Left cardiac atrium (tissue), 4 donors: ENCODE results near the gene PDLIM7. TPM values are rescaled to one million over a fixed set of nuclear protein-coding genes. Genes with fewer than 3 reads are reported as not detected.

Experiments
- ATAC-seq, 2 donors: fragments of 200-7000 bp; cut with Tn5 transposase; one replicate each; pipeline ENCODE4 v1.9.1; 2020; ENCODE audit warnings: mild to moderate bottlenecking in 2 of 2, moderate library complexity in 2 of 2
- DNase-seq: peaks from one replicate; pipeline ENCODE4 v3.0.0-alpha.2; 2020
- intact Hi-C, 2 donors: fragments of 100-400 bp; cut with DNase I; formaldehyde crosslinking; loops; one replicate each; pipeline versions ENCODE4 v1.14.1 to v1.15.1; 2022 to 2023
- total RNA-seq, 2 donors: library from RNA; stranded (reverse); fragmentation: NEBNext Ultra II Directional; extraction: Animal tissue kit (Norgen Biotek cat#: 25700); gene quantifications; one replicate each; pipeline ENCODE4 v1.2.1, GENCODE V29; 2021
- donor health status: DM: no; HTN: yes; CAD: no.
- donor health status: DM: no; HTN: yes; CAD: no; lungs with severe emphysema.
- donor health status: DM: yes; HTN: yes; CAD: no.
- donor health status: Dilated cardiomyopathy.

PDLIM7 gene
- total RNA-seq, 2 donors from 2014 or later: 50.5 to 94.5 TPM

- DNase-seq: peak; percentile 60
- intact Hi-C loops: no loop called here
- peak; percentile 25 to 54 for ATAC-seq
These were observed 12.1 kb upstream of the PDLIM7 start, which contains the start of gene DOK3 for GRCh38 chr5:177509381-177509951. TSS of gene DOK3 (minus strand) at chr5:177509826. CDS start at chr5:177509540, 286 bp downstream.

- ATAC-seq (no peak), DNase-seq (no peak)
- intact Hi-C loops: no loop called here
These were observed 11.4 kb upstream of the PDLIM7 start for GRCh38 chr5:177508837-177509236.

GRCh38 chr5:177508221-177508611, 10.8 kb upstream of the PDLIM7 start:
- no peak for ATAC-seq
- DNase-seq: no peak
- intact Hi-C loops: no loop called here

GRCh38 chr5:177507596-177508220, 10.3 kb upstream of the PDLIM7 start:
- intact Hi-C loops: no loop called here
- no peak for DNase-seq

GRCh38 chr5:177507165-177507564, 9.8 kb upstream of the PDLIM7 start:
- ATAC-seq (no peak), DNase-seq (no peak)
- intact Hi-C loops: no loop called here

More at GRCh38 chr5:177507596-177508220, 10.3 kb upstream of the PDLIM7 start:
- no peak for ATAC-seq

- intact Hi-C loops: no loop called here
These were observed 7.7 kb upstream of the PDLIM7 start for GRCh38 chr5:177505075-177505474.

GRCh38 chr5:177504086-177505056, 7.0 kb upstream of the PDLIM7 start:
- DNase-seq (no peak), ATAC-seq (no peak)
- intact Hi-C loops: loop anchor here in 1 of 2 donors (5.0 kb wide), 1 partner anchor 117 kb away; no protein-coding TSS in a partner anchor

More at GRCh38 chr5:177505075-177505474, 7.7 kb upstream of the PDLIM7 start:
- DNase-seq: no peak
- no peak for ATAC-seq

GRCh38 chr5:177503351-177504085, 6.1 kb upstream of the PDLIM7 start:
- intact Hi-C loops: loop anchor here in 1 of 2 donors (5.0 kb wide), 1 partner anchor 116 kb away; no protein-coding TSS in a partner anchor
- ATAC-seq (no peak), DNase-seq (no peak)

- intact Hi-C loops: loop anchor here in 1 of 2 donors (5.0 kb wide), 1 partner anchor 116 kb away; no protein-coding TSS in a partner anchor
- no peak for DNase-seq
- no peak for ATAC-seq
These were observed 5.5 kb upstream of the PDLIM7 start for GRCh38 chr5:177502886-177503285.

GRCh38 chr5:177501874-177502678, 4.7 kb upstream of the PDLIM7 start:
- intact Hi-C loops: loop anchor here (1.0 to 5.0 kb wide), 2 partner anchors 112 to 115 kb away; no protein-coding TSS in a partner anchor
- ATAC-seq (no peak), DNase-seq (no peak)

- intact Hi-C loops: loop anchor here (1.0 to 5.0 kb wide), 2 partner anchors 111 to 114 kb away; no protein-coding TSS in a partner anchor
- peak; percentile 11 to 13 for ATAC-seq
- peak; percentile 94 for DNase-seq
These were observed 3.5 kb upstream of the PDLIM7 start for GRCh38 chr5:177500685-177501522.

- DNase-seq (no peak), ATAC-seq (no peak)
These were observed 2.4 kb upstream of the PDLIM7 start for GRCh38 chr5:177499842-177500241.

GRCh38 chr5:177498013-177498787, 796 bp upstream of the PDLIM7 start:
- ATAC-seq (peak in 1 of 2 donors; percentile 0), DNase-seq (peak; percentile 65)
- intact Hi-C loops: loop anchor here (2.0 kb wide), 2 partner anchors 39 to 43 kb away; no protein-coding TSS in a partner anchor

More at GRCh38 chr5:177499842-177500241, 2.4 kb upstream of the PDLIM7 start:
- intact Hi-C loops: loop anchor here (2.0 to 5.0 kb wide), 3 partner anchors 41 to 113 kb away; no protein-coding TSS in a partner anchor

- ATAC-seq (peak; percentile 62 to 74), DNase-seq (peak; percentile 86)
- intact Hi-C loops: no loop called here
These were observed 595 bp downstream of the PDLIM7 start for GRCh38 chr5:177496727-177497291.

- no peak for DNase-seq
- intact Hi-C loops: no loop called here
- no peak for ATAC-seq
These were observed 1.2 kb downstream of the PDLIM7 start for GRCh38 chr5:177496070-177496726.
